ENCODE results near the gene TIPARP. TPM values are rescaled to one million over a fixed set of nuclear protein-coding genes. Genes with fewer than 3 reads are reported as not detected.
"Not testable (repeated sequence)": the region's sequence is repeated elsewhere in the genome, so short reads cannot be mapped to it uniquely, and the experiment has no call there.

The TIPARP gene
- polyA plus RNA-seq, 1 of the 3 experiments (the other 2 are of a cell fraction) = 6.2 TPM

DNA sequence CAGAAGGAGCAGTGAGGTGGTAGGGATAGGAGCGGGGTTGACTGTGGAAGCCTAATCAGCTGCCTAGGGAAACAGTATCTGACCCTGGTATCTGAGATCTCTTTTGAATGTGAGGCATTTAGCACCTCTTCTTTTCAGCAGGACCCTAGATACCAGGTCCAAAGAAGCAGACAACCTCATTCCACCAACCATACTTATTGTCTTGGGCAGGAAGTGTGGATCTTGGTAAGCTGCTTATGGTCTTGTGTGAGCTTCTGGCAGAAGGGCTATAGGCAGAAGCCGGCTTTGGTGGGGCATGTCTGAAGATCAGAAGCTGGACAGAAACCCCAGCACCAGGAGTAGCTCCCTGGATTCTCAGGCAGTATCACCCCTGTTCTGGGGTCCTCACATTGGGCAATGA lies 65.6 kb downstream of the TIPARP start:
- Histone ChIP-seq H2AFZ (ENCODE audit: low read depth) (no peak overlapping the region), H3K9me3 (no peaks in the 10 kb centered on the region), H3K27ac (ENCODE audit: low read depth in 2 of 2, low read length in 1 of 2) (no peak overlapping the region), H3K79me2 (ENCODE audit: insufficient read depth) (no peaks in the 10 kb centered on the region), H3K36me3 (replicated peaks in 1 of 2; ENCODE audit: control insufficient read depth in 1 of 2, insufficient read depth in 2 of 2, low read length in 1 of 2) (no peaks in the 10 kb centered on the region), H3F3A (replicated peaks; ENCODE audit: insufficient read depth) (no peaks in the 10 kb centered on the region), H3K9ac (no peak overlapping the region), H3K27me3 (ENCODE audit: insufficient read depth) (no peaks in the 10 kb centered on the region), H3K4me2 (no peak overlapping the region), H3K4me3 (ENCODE audit: low read depth in 2 of 2, low read length in 1 of 2) (no peak overlapping the region), H3K4me1 (ENCODE audit: control insufficient read depth in 1 of 2, insufficient read depth in 2 of 2, low read depth in 1 of 2, low read length in 1 of 2) (peaks cover 0 to 6% of the 10 kb centered on the region in 2 experiments; a peak in 1 of 4 replicates), H3K9me2 (no peaks in the 10 kb centered on the region), H4K20me1 (ENCODE audit: insufficient read depth) (no peaks in the 10 kb centered on the region)
- ChIA-PET CTCF (no interaction called here), POLR2A (no interaction called here)
- 78% methylated on average over 2 of the region's 2 CpGs for WGBS (ENCODE audit: low lambda C conversion rate)
- DNase-seq = no peak
- TF ChIP-seq, protein P1, sequence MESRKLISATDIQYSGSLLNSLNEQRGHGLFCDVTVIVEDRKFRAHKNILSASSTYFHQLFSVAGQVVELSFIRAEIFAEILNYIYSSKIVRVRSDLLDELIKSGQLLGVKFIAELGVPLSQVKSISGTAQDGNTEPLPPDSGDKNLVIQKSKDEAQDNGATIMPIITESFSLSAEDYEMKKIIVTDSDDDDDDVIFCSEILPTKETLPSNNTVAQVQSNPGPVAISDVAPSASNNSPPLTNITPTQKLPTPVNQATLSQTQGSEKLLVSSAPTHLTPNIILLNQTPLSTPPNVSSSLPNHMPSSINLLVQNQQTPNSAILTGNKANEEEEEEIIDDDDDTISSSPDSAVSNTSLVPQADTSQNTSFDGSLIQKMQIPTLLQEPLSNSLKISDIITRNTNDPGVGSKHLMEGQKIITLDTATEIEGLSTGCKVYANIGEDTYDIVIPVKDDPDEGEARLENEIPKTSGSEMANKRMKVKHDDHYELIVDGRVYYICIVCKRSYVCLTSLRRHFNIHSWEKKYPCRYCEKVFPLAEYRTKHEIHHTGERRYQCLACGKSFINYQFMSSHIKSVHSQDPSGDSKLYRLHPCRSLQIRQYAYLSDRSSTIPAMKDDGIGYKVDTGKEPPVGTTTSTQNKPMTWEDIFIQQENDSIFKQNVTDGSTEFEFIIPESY (IDR thresholded peaks at IDR 0.05; ENCODE audit: borderline replicate concordance, low read depth) = no peak
- TF ChIP-seq IRF3 (IDR thresholded peaks at IDR 0.05; ENCODE audit: low read depth, low read length) = no peak
- no peak for TF ChIP-seq TCF12 (IDR thresholded peaks at IDR 0.05)
- TF ChIP-seq RXRA (IDR thresholded peaks at IDR 0.05; ENCODE audit: borderline replicate concordance, low read depth) = no peak
- TF ChIP-seq FOSL2 (IDR thresholded peaks at IDR 0.05; ENCODE audit: borderline replicate concordance, low read depth) = no peak
- no peak for TF ChIP-seq EP300 (IDR thresholded peaks at IDR 0.05; ENCODE audit: borderline replicate concordance in 1 of 2, low read depth in 1 of 2, low read length in 1 of 2)
- no peak for TF ChIP-seq SMC3 (IDR thresholded peaks at IDR 0.05; ENCODE audit: low read depth, low read length)
- no peak for TF ChIP-seq USF2 (IDR thresholded peaks at IDR 0.05; ENCODE audit: borderline replicate concordance, low read depth, low read length)
- no peak for TF ChIP-seq TAF1 (IDR thresholded peaks at IDR 0.05; ENCODE audit: borderline replicate concordance, low read depth, low read length)
- TF ChIP-seq MXI1 (IDR thresholded peaks at IDR 0.05; ENCODE audit: low read depth, low read length) = no peak
- TF ChIP-seq RAD21 (IDR thresholded peaks at IDR 0.05; ENCODE audit: low read length) = no peak
- TF ChIP-seq, protein P2, sequence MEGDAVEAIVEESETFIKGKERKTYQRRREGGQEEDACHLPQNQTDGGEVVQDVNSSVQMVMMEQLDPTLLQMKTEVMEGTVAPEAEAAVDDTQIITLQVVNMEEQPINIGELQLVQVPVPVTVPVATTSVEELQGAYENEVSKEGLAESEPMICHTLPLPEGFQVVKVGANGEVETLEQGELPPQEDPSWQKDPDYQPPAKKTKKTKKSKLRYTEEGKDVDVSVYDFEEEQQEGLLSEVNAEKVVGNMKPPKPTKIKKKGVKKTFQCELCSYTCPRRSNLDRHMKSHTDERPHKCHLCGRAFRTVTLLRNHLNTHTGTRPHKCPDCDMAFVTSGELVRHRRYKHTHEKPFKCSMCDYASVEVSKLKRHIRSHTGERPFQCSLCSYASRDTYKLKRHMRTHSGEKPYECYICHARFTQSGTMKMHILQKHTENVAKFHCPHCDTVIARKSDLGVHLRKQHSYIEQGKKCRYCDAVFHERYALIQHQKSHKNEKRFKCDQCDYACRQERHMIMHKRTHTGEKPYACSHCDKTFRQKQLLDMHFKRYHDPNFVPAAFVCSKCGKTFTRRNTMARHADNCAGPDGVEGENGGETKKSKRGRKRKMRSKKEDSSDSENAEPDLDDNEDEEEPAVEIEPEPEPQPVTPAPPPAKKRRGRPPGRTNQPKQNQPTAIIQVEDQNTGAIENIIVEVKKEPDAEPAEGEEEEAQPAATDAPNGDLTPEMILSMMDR (IDR thresholded peaks at IDR 0.05) = no peak
- TF ChIP-seq REST (IDR thresholded peaks at IDR 0.05; ENCODE audit: low read depth, low read length) = no peak
- TF ChIP-seq NFIC (IDR thresholded peaks at IDR 0.05; ENCODE audit: borderline replicate concordance) = no peak
- no peak for TF ChIP-seq RCOR1 (IDR thresholded peaks at IDR 0.05; ENCODE audit: low read length)

DNA sequence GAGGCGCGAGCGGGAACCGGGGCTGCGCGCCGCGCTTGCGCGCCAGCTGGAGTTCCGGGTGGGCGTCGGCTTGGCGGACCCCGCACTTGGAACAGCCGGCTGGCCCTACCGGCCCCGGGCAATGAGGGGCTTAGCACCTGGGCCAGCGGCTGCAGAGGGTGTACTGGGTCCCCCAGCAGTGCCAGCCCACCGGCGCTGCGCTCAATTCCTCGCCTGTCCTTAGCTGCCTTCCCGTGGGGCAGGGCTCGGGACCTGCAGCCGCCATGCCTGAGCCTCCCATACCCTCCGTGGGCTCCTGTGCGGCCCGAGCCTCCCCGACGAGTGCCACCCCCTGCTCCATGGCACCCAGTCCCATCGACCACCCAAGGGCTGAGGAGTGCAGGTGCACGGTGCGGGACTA lies 66.2 kb downstream of the TIPARP start:
- H3K4me3 ChIP-seq (ENCODE audit: low read depth in 2 of 2, low read length in 1 of 2); CTCF ChIA-PET; H3K27me3 ChIP-seq (ENCODE audit: insufficient read depth); H3K9me3 ChIP-seq; POLR2A ChIA-PET; H3K36me3 ChIP-seq (replicated peaks in 1 of 2; ENCODE audit: control insufficient read depth in 1 of 2, insufficient read depth in 2 of 2, low read length in 1 of 2); H3K79me2 ChIP-seq (ENCODE audit: insufficient read depth); H3K4me2 ChIP-seq; H3F3A ChIP-seq (replicated peaks; ENCODE audit: insufficient read depth); H3K27ac ChIP-seq (ENCODE audit: low read depth in 2 of 2, low read length in 1 of 2); H4K20me1 ChIP-seq (ENCODE audit: insufficient read depth); H3K9ac ChIP-seq; DNase-seq; H2AFZ ChIP-seq (ENCODE audit: low read depth); H3K4me1 ChIP-seq (ENCODE audit: control insufficient read depth in 1 of 2, insufficient read depth in 2 of 2, low read depth in 1 of 2, low read length in 1 of 2); H3K9me2 ChIP-seq: not testable (repeated sequence)
- no CpG with 5 or more reads among the region's 34 CpGs for WGBS (ENCODE audit: low lambda C conversion rate)

All from SK-N-SH (cell line).